Measurements from ENCODE around the gene PDPK1.

Gene PDPK1

DNA sequence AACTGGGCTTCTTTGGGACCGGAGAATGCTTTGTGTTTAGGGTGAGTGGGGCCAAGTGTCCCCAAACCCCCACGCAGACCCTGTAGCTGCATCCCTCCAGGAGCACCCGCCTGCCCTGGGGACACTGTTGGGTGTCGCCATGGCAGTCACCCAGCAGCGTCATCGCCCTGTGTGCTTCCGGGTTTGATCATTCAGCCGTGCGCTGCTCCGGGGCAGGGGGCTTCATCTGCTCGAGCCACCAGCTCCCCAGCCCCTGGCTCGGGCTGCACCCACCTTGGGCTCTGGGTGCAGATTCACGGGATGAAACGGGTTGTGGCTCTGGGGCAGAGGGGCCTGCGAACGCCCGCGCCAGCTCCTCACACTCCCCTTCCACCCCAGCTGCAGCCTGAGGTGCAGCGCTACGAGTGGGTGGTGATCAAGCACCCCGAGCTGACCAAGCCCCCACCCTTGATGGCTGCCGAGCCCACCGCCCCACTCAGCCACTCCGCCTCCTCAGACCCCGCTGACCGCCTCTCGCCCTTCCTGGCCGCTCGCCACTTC is 37.9 kb upstream of the PDPK1 start:
- Histone ChIP-seq H3K79me2 (ENCODE audit: insufficient read depth, low read length) (no peaks in the 10 kb centered on the region), H3K27ac (ENCODE audit: low read depth, low read length, poor library complexity, severe bottlenecking) (no peak overlapping the region), H3K9me3 (ENCODE audit: low read length) (no peaks in the 10 kb centered on the region), H3K4me1 (ENCODE audit: insufficient read depth, low read length, severe bottlenecking) (peaks cover 14% of the 10 kb centered on the region), H3K36me3 (ENCODE audit: insufficient read depth, low read length) (no peaks in the 10 kb centered on the region), H2AFZ (ENCODE audit: low read length) (no peak overlapping the region), H3K27me3 (ENCODE audit: insufficient read depth, low read length) (no peaks in the 10 kb centered on the region), H3F3A (ENCODE audit: insufficient read depth, low read length) (no peaks in the 10 kb centered on the region), H3K4me3 (ENCODE audit: low read depth, low read length, poor library complexity, severe bottlenecking) (no peak overlapping the region), H3K9me2 (ENCODE audit: low read depth, low read length) (no peaks in the 10 kb centered on the region), H3K4me2 (ENCODE audit: low read length) (no peak overlapping the region), H4K20me1 (ENCODE audit: insufficient read depth, low read length) (no peaks in the 10 kb centered on the region), H3K9ac (ENCODE audit: low read length) (no peak overlapping the region)
- TF ChIP-seq EZH2 (IDR thresholded peaks at IDR 0.05; ENCODE audit: borderline replicate concordance, low read length) = no peak
- TF ChIP-seq, protein P1, sequence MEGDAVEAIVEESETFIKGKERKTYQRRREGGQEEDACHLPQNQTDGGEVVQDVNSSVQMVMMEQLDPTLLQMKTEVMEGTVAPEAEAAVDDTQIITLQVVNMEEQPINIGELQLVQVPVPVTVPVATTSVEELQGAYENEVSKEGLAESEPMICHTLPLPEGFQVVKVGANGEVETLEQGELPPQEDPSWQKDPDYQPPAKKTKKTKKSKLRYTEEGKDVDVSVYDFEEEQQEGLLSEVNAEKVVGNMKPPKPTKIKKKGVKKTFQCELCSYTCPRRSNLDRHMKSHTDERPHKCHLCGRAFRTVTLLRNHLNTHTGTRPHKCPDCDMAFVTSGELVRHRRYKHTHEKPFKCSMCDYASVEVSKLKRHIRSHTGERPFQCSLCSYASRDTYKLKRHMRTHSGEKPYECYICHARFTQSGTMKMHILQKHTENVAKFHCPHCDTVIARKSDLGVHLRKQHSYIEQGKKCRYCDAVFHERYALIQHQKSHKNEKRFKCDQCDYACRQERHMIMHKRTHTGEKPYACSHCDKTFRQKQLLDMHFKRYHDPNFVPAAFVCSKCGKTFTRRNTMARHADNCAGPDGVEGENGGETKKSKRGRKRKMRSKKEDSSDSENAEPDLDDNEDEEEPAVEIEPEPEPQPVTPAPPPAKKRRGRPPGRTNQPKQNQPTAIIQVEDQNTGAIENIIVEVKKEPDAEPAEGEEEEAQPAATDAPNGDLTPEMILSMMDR (IDR thresholded peaks at IDR 0.05; ENCODE audit: low read length) = no peak

- Histone ChIP-seq H3K4me3 (ENCODE audit: low read depth, low read length, poor library complexity, severe bottlenecking) (no peak overlapping the region), H3K9ac (ENCODE audit: low read length) (no peak overlapping the region), H4K20me1 (ENCODE audit: insufficient read depth, low read length) (no peaks in the 10 kb centered on the region), H3K79me2 (ENCODE audit: insufficient read depth, low read length) (no peaks in the 10 kb centered on the region), H3K36me3 (ENCODE audit: insufficient read depth, low read length) (no peaks in the 10 kb centered on the region), H2AFZ (ENCODE audit: low read length) (no peak overlapping the region), H3K4me2 (ENCODE audit: low read length) (no peak overlapping the region), H3F3A (ENCODE audit: insufficient read depth, low read length) (no peaks in the 10 kb centered on the region), H3K27ac (ENCODE audit: low read depth, low read length, poor library complexity, severe bottlenecking) (no peak overlapping the region), H3K27me3 (ENCODE audit: insufficient read depth, low read length) (no peaks in the 10 kb centered on the region), H3K9me3 (ENCODE audit: low read length) (no peaks in the 10 kb centered on the region), H3K4me1 (ENCODE audit: insufficient read depth, low read length, severe bottlenecking) (peaks cover 14% of the 10 kb centered on the region), H3K9me2 (ENCODE audit: low read depth, low read length) (no peaks in the 10 kb centered on the region)
- TF ChIP-seq EZH2 (IDR thresholded peaks at IDR 0.05; ENCODE audit: borderline replicate concordance, low read length) = no peak
- TF ChIP-seq, protein P1 (IDR thresholded peaks at IDR 0.05; ENCODE audit: low read length) = no peak
Observed at GRCh38 chr16:2500430-2500917, 37.3 kb upstream of the PDPK1 start.

DNA sequence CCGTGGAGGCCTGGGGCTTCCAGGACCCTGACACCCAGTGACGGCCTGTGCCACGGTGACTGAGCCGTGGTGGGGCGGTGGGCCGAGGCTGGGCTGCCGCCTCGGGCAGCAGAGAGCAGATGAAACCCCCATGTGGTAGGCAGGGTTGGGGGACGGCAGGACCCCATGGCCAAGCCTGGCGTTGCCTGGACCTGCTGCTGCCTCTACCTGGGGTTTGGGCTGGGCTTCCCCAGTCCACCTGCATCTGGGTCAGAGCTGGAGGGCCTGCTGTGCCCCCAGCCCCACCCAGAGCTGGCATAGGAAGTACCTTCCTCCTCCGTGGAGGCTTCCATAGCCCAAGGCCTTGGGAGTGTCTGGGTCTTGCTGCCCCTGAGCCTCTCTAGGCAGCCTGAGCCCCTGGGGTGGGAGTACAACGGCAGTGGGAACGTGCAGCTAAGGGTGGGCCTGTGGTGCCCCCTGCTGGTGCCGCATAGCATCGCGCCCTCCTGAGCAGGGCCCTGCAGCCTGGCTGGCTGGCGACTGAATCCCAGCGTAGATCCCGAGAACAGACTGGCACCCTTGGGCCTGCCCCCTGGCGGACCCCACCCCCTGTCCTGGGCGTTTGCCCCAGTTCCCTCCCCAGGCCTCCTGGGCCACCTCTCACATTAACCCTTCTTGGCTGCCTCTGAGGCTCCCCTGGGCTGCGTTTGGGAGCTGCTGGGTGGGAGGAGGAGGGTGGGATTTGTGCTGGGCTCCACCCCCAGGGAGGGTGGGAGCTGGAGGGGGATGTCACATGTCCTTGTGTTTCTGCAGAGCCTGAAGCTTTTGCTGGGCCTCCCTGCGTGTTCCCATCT is 36.7 kb upstream of the PDPK1 start:
- Histone ChIP-seq H3K36me3 (ENCODE audit: insufficient read depth, low read length) (no peaks in the 10 kb centered on the region), H3K4me3 (ENCODE audit: low read depth, low read length, poor library complexity, severe bottlenecking) (peak overlapping the region; percentile 10)

More for the DNA sequence above, 36.7 kb upstream of the PDPK1 start:
- Histone ChIP-seq H3K4me2 (ENCODE audit: low read length) (peak overlapping the region; percentile 30; the same call in 1 of the 2 replicates), H3K4me1 (ENCODE audit: insufficient read depth, low read length, severe bottlenecking) (peaks cover 14% of the 10 kb centered on the region), H3K9ac (ENCODE audit: low read length) (no peak overlapping the region), H3K27me3 (ENCODE audit: insufficient read depth, low read length) (no peaks in the 10 kb centered on the region), H3K27ac (ENCODE audit: low read depth, low read length, poor library complexity, severe bottlenecking) (no peak overlapping the region), H3K9me3 (ENCODE audit: low read length) (no peaks in the 10 kb centered on the region), H3F3A (ENCODE audit: insufficient read depth, low read length) (no peaks in the 10 kb centered on the region), H3K79me2 (ENCODE audit: insufficient read depth, low read length) (no peaks in the 10 kb centered on the region), H4K20me1 (ENCODE audit: insufficient read depth, low read length) (no peaks in the 10 kb centered on the region), H2AFZ (ENCODE audit: low read length) (no peak overlapping the region), H3K9me2 (ENCODE audit: low read depth, low read length) (no peaks in the 10 kb centered on the region)
- TF ChIP-seq, protein P1 (IDR thresholded peaks at IDR 0.05; ENCODE audit: low read length) = peak; percentile 95
- TF ChIP-seq EZH2 (IDR thresholded peaks at IDR 0.05; ENCODE audit: borderline replicate concordance, low read length) = no peak

All from OCI-LY1 (cell line).